ENCODE results near the gene PRKCA.
"Not testable (repeated sequence)": the region's sequence is repeated elsewhere in the genome, so short reads cannot be mapped to it uniquely, and the experiment has no call there.

PRKCA gene

GRCh38 chr17:66720567-66720966, 418.2 kb downstream of the PRKCA start:
- DNase-seq (ENCODE audit: low read depth): no peak
- no peak for TF ChIP-seq CTCF (conservative IDR thresholded peaks at IDR 0.05; ENCODE audit: low read depth, low read length)
- no peak overlapping the region for H3K4me3 ChIP-seq (ENCODE audit: low read length)

GRCh38 chr17:66722341-66722740, 419.9 kb downstream of the PRKCA start:
- DNase-seq (ENCODE audit: low read depth): no peak
- H3K4me3 ChIP-seq (ENCODE audit: low read length): no peak overlapping the region
- TF ChIP-seq CTCF (conservative IDR thresholded peaks at IDR 0.05; ENCODE audit: low read depth, low read length): no peak

GRCh38 chr17:66724581-66725341, 422.3 kb downstream of the PRKCA start:
- DNase-seq (ENCODE audit: low read depth): no peak
- TF ChIP-seq CTCF (conservative IDR thresholded peaks at IDR 0.05; ENCODE audit: low read depth, low read length): no peak
- no peak overlapping the region for H3K4me3 ChIP-seq (ENCODE audit: low read length)

GRCh38 chr17:66725438-66725837, 423.0 kb downstream of the PRKCA start:
- not testable (repeated sequence) for DNase-seq (ENCODE audit: low read depth); H3K4me3 ChIP-seq (ENCODE audit: low read length)

- H3K4me3 ChIP-seq (ENCODE audit: low read length): no peak overlapping the region
- TF ChIP-seq CTCF (conservative IDR thresholded peaks at IDR 0.05; ENCODE audit: low read depth, low read length): no peak
Observed at GRCh38 chr17:66725956-66726355, 423.5 kb downstream of the PRKCA start.

GRCh38 chr17:66726371-66726770, 424.0 kb downstream of the PRKCA start:
- DNase-seq (ENCODE audit: low read depth): no peak
- no peak overlapping the region for H3K4me3 ChIP-seq (ENCODE audit: low read length)
- no peak for TF ChIP-seq CTCF (conservative IDR thresholded peaks at IDR 0.05; ENCODE audit: low read depth, low read length)

More at GRCh38 chr17:66725956-66726355, 423.5 kb downstream of the PRKCA start:
- DNase-seq (ENCODE audit: low read depth): no peak

GRCh38 chr17:66726846-66727245, 424.4 kb downstream of the PRKCA start:
- DNase-seq (ENCODE audit: low read depth): no peak
- no peak overlapping the region for H3K4me3 ChIP-seq (ENCODE audit: low read length)
- no peak for TF ChIP-seq CTCF (conservative IDR thresholded peaks at IDR 0.05; ENCODE audit: low read depth, low read length)

Data from retinal pigment epithelial cell (primary cell).